ENCODE results near the gene DOK4.

- TF ChIP-seq POLR2A (IDR thresholded peaks at IDR 0.05) (no peak), CTCF (IDR thresholded peaks at IDR 0.05) (no peak), EP300 (IDR thresholded peaks at IDR 0.05) (no peak), POLR2AphosphoS5 (IDR thresholded peaks at IDR 0.05) (no peak)
Measured at GRCh38 chr16:57469917-57470470, 16.3 kb downstream of the DOK4 start.
